GM19025 (cell line): ENCODE results near the gene RAB1A.

Source experiments
- ATAC-seq: cut with Tn5 transposase; IDR thresholded peaks from one replicate; pipeline ENCODE4 v1.9.1; 2021; ENCODE audit warnings: mild to moderate bottlenecking, low read depth, moderate library complexity; ENCODE audit not compliant: unreplicated experiment

RAB1A gene

DNA sequence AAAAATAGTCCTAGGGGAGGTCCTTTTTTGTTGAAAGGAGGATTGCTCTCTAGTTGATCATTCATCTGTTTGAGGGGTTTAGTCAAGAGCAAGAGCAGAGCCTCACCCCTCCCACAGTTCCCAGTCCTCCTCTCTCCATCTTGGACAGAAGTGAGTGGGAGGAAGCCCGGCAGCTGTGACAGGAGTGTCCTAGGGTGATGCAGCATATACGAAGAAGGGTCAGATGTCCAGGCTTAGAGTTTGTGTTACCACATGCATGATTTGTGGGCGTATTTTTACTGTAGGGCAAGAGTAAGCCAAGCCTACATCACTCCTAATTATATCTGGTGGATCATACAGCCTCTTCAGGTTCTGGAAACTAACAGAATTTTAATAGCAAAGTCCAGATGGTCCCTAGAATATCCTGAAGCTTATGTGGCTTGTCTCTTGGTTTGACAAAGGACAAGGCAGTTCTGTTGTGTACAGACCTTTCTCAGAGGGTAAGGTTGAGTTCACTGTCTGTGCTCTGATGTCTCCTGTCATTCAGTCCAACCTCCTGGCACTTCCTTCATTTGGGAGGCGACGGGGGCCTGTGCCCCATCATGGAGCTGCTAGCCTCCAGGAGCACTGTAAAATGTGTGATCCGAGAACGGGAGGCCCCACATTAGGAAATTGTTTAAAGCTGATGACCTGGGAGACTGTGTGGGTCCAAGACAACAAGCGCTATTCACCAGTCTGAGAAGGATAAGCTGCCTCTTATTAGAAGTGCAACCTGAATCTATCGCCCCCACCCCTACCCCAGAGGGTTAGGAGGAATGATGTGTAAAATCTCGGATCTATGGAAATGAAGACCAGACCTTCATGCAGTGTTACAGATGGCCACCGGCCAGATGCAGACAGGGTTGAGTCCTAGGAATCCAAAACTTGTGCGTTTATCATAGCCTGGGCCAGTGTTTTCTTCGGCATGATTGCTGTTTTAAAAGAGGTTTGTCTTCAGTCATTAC is 66.8 kb downstream of the RAB1A start:
- no peak for ATAC-seq

DNA sequence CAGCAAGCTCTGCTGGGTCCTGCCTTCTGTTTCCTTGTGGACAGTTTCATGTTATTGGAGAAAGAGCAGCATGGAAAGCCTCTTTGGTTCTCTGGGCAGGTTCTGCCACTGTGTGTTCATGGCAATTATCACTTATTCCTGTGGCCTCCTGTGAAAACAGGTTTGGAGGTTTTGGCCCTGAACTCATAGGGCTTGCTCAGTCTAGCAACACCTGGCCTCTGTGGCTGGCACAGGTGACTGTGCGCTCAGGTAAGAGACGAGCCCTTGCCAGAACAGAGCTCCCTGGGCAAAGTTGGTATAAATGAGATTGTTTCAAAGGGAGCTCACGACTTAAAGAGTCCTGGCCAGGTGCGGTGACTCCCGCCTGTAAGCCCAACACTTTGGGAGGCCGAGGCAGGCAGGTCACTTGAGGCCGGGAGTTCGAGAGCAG is 68.0 kb downstream of the RAB1A start:
- no peak for ATAC-seq

DNA sequence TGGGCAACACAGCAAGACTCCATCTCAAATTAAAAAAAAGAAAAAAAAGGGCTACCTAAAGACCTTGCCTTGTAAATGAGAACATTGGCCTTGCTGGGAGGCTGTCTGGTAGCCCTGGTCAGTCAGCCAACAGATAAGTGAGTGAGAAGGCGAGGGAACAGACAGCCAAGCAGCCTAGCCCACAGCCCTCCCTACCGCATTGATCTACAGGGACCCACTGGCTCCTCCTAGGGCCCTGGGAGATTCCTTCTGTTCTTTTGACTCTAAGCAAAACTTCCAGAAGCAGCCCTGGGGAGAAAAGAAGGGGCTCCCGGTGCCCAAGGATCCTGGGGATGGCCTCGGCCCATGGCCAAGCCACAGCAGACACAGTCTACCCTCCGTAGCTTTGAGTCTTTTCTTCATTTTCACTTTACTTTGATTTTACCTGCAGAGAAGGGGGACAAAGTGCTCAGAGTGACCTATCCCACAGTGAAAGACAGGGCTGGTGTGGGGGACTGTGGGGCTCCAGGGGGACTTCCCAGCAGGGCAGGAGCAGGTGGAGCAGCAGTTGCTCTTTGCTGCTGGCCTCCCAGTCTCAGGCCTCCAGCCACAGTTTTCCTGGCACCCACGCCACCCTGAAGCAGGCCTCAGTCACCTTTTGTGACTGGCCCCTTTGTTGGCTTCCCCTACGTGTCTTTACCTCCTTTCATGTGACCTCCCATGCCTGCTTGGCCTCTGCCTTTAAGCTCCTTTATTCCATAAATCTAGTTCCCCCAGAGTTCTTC is 68.6 kb downstream of the RAB1A start:
- ATAC-seq, result no peak

DNA sequence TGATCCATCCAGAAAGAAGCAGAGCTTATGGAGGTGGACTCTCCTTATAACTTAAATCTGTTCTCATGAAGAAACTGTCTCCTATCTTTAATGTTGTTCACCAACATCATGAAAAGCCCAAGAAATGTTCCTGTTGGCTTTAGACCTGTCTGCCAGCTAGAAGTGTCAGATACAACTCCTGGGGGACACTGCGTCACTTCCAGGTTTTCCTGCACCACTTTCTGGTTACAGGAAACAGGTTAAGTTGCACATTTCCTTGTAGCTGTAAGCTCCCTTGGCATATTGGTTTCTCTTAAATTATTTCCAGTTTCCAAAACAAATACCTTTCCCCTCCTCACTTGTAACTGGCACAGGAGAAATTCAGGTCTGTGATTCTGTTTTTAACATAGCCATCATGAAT is 70.8 kb downstream of the RAB1A start:
- ATAC-seq, result no peak

DNA sequence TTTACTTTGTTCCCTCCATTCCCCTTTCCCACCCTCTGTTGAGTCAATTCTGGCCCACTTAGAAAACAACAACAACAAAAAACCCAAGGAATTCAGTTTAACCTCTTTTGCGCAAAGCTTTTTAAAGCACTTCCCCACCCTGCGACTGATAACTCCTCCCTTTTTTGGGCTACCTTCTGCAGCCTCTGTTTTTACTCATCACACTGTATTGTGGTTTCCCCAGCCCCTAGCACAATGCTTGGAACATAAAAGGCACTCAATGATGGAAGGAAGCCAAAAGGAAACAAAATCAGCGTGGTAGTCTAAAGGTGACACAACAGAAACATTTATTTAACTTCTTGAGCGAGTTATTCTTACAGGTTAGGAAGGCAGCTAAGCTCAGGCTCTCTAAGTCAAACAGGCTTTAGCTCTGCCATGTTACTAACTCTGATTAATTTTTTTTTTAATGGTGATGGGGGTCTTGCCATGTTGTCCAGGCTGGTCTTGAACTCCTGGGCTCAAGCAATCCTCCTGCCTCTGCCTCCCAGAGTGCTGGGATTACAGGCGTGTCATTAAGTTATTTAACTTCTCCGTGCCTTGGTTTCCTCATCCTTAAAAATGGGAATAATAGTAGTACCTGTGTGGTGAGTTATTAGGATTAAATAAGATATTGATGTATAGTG is 72.4 kb downstream of the RAB1A start:
- ATAC-seq, result no peak

DNA sequence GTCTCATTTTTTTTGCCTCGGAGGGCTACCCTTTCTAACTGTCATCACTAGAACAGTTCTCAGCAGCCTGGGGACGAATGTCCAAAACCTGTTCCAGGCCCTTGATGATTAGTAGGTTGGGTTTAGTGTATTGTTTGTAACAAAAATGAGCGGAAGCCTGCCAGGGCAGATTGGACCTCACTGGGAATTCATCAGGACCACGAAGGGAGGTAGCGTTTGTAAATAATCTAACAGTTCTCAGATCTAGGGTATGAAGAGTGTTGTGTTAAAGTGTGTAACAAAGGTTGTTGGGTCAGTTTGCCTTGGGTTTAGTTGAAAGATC is 72.9 kb downstream of the RAB1A start:
- no peak for ATAC-seq

DNA sequence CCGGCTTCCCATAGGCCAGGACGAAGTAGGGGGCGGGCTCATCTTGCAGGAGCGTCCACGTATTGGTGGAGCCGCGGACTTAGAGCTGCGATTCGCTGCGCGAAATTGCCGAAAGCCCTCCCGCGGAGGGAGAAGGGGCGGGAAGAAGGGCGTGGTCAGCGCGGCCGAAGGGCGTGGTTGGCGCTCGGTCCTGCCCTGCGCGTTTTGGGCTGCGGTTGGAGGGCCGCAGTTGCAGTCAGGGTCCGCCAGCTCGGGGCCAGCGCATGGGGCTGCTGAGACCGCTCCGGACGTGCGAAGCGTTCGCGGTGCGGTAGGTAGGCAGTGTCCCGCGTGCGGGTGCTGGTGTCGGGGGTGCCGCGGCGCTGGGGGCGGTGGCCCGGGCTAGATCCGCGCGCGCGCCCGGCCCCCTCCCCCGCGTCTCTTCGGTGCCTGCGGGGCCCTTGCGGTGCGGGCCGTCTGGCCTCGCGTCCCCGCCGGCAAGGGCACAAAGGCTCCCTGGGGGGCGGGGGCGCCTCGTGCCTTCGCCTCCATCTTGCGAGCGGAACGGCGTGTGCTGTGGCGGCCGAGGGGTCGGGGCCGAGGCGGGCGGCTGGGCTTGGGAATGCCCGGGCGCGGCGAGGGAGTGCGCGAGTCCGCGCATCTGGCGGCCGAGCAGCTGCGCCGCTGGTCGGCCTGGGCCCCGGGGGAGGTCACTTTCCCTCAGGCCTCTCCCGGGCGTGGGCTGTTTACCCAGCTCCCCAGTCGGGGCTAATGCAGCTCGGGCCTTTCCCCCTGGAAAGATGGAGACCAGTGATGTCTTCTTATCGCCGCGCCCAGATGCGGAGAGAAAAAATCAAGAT is 73.5 kb downstream of the RAB1A start, which contains the start of gene CEP68:
Gene CEP68, plus strand, starts transcription at position 202 of the 839 bp plus-strand sequence. CDS start 13,029 bp downstream, outside the sequence.
- ATAC-seq, result peak; percentile 87

DNA sequence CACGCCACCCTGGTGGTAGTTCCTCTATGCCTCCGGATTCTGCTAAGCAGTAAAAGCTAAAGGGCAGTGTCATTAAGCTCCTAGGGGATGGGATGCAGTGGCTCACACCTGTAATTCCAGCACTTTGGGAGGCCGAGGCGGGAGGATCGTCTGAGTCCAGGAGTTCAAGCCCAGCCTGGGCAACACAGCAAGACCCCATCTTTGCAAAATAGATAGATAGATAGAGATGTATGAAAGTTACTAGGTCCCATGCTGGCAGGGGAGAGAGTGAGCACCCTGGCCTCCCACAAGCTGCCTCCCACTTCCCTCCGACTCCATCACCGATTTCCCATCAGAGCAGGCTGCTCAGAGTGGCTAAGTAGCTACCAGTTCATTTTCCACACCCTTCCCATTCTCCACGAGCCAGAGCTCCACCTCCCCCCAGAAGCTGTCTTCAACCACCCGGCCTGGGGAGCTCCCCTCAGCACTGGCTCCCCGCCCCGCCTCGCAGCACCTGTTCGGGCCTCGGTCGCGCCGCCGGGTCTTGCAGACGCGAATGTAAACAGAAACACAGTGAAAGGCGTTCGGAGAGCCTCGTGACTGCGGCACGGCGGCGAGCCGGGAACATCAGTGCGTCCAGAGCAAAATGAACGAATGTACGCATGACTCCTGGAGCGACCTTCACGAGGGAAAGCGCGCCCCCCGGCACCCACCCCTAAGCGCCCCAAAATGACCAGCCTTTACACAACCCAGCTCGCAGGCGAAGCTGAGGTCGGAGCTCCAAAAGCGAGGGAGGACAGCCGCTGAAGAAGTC is 74.3 kb downstream of the RAB1A start:
- ATAC-seq, result peak; percentile 16

DNA sequence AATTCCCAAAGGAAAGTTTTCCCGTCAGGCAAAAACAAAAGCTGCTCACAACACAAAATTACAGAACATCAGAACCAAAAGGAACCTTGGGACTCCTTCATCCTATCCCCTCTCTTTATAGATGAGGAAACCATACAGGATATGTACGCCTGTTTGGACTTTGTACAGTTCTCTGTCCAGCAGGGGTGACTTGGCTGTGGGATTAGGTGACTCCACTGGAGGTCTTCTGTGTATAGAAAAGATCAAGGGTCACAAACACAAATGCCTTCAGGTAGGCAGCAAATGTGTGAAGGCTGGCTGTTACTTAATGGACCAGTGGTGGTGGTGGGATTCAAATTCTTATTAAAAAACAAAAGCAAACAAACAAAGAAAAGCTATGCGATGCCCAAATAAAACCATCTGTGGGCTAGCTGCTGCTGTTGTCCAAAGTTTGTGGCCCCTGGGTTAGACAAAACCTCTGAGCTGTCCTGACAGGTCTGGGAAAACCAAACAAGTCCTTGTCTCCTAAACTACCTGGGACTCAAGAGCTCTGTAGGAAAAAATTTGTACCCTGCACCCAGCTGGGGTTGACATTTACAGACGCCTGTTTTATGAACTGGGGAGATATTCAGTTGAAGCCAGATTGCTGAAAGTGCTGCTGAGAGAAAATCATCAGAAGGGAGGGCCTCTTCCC is 75.0 kb downstream of the RAB1A start:
- ATAC-seq, result no peak

DNA sequence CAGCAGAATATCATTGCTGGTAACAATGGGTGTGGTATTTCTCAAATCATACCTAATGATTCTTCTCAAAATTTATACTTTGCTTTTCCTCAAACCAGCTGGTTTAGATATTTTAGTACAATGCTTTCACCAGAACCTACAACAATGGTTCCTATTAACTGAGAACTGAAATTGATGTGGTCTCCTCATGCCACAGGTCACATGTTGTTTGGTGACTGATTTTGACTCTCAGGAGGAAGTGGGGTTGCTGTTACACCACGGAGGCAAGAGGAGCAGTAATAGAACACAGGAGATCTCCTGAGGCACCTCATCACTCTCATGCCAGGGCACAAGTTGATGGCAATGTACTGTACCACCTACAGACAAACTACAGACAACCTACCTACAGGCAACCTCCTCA is 76.7 kb downstream of the RAB1A start:
- peak; percentile 32 for ATAC-seq

DNA sequence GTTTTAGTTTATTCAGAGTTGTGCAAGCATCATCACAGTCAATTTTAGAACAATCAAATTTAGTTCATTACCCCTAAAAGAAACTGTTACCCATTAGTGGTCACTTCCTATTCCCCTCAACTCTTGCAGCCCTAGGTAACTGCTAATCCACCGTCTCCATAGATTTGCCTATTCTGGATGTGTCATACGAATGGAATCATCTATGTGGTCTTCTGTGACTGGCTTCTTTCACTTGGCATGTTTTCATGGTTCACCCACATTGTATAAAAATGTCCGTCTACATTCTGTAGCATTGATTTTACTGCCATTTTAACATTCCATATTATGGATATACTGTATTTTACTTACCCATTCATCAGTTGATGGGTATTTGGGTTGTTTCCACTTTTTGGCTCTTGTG is 79.0 kb downstream of the RAB1A start:
- no peak for ATAC-seq

DNA sequence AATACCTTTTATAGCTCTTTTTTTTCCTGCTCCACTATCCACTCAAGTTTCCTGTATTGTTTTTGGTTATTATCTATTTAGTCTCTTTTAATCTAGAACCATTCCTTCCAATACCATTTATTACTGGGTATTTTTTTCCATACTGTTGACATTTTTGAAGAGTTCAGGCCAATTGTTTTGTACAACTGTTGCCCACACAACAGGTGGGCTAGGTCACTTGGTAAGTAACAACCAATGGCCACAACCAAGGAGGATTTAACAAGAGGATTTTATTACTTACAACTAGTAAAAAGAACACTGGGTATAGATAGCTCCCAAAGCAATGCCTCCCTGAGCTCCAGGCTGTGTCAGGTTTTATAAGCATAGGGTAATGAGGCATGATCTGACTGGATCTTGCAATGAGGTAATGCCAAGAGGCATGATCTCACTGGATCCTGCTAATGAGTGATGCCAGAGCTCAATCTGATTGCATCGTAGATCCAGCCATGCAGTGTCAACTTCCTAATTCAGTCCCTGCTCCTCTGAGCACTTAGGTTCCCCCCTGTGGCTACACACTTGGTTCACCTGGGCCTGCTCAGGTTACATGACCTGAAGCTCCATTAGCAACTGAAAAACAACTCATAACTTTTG is 80.8 kb downstream of the RAB1A start:
- ATAC-seq, result no peak

DNA sequence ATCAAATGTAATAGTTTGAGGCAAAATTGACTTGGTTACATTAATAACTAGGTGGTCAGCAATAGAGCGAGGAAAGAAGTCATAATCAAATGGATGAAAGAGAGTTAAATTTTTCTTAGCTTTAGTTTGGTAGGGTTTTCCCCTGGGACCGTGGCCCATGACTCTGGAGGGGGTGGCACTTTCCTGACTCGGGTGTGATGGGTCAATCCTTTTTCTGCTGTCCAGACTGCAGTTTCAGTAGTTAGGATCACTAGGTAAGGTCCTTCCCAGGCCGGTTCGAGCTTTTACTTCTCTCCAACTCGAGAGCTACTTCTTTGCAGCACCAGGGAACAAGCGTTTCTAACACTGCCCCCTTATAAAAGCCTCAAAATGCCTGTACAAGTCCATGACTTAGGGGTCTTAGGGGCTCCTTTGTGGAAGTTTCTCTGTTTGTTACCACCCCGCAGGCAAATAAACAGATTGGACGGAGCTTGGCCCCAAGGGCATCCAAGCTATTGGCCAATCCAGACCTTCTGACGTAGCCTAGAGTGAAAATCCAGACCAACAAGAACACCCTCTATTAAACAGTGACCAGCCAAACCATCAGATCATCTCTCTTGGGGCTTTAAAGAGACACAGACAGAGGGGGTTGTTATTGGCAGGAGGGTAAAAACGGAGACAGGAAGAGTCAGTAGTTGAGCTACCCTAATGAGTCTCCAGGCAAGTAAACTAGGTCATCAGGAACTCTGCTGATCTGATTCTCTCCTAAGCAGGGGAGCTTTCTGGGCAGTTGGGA is 83.1 kb downstream of the RAB1A start:
- ATAC-seq, result no peak

DNA sequence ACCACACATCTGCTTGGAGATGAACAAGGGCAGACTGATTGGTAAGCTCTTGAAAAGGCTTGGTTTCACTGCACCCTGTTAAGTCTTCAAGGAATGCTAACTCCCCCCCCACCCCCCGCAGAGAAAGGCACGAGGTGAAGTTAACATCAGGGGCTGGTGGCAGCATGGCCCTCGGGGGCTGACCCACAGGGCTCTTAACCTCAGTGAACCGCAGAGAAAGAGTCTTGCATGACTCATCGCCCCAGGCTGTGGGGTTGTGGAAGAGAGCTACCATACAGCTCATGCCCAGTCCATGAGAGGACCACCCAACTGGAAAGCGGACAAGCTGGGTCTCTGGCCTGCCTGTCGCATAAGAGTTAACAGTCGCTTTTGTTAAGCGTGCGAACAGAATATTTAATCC is 84.3 kb downstream of the RAB1A start:
- ATAC-seq, result no peak

DNA sequence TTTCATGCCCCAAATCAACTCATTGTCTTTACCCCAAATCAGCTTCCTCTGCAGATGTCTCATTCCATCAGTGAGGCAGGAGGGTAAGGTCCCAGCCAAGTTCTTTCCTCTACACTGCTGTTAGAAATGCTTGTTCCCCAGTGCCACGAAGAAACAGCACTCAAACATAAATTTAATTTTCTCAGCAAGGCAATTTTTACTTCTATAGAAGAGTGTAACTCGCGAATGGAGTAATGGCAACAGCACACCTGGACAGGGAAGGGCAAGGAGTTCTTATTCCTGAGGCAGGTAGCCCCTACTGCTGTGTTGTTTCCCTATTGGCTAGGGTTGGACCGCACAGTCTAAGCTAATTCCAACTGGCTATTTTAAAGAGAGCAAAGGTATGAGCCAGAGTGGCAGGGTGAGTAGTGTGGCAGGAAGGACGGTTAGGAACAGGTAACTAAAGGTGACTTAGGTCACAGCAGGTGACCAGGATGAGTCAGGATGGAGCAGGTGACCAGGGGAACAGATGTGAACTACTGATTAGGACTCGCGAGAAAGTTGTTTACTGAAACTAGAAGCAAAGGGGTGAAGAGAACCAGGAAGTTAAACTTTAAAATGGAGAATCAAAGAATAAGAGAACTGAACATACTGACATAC is 85.7 kb downstream of the RAB1A start:
- no peak for ATAC-seq

DNA sequence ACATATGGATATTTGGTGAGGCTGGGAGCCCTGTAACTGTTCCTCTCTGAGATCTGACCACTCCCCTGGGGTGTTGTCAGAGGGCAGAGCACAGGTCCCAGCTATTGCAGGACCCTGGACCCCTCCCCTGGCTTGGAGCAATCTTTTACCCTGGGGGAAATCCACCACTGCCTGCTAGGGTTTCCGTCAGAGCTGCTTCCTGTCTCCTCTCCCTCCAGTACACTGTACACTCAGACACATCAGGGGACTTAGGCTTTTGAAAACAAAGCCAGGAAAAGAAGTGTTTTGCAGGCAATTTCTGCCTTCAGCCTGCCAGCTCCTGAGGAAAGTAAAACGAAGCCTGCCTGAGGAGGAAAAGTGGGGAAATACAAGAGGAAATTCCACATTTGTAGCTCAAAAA is 86.9 kb downstream of the RAB1A start:
- no peak for ATAC-seq
